OCI-LY7 (cell line): Measurements from ENCODE around the gene CRYBB3. TPM values are rescaled to one million over a fixed set of nuclear protein-coding genes. Genes with fewer than 3 reads are reported as not detected.

Experiments used
- Bru-seq: library from RNA; stranded (reverse); fragments of 400-500 nt; gene quantifications from one replicate; lab custom pipeline; 2021; lab: Mats Ljungman, UMichigan
- BruChase-seq, 2 experiments: library from RNA; stranded (reverse); fragments of 400-500 nt; gene quantifications; one replicate each; lab custom pipeline; 2021; lab: Mats Ljungman, UMichigan
- BruUV-seq: library from RNA; stranded (reverse); fragments of 400-500 nt; replicated peaks from 2 replicates; lab custom pipeline; 2021; lab: Mats Ljungman, UMichigan
- CTCF ChIA-PET: fragments of 300-600 bp; sonication (Branson Sonifier 250); formaldehyde crosslinking; loops from one replicate; lab custom pipeline; 2022; ENCODE audit warnings: antibody characterized with exemption; ENCODE audit not compliant: unreplicated experiment; lab: Charles Lee
- POLR2A ChIA-PET: fragments of 300-600 bp; sonication (Branson Sonifier 250); formaldehyde crosslinking; loops from one replicate; lab custom pipeline; 2022; ENCODE audit warnings: antibody characterized with exemption; lab: Charles Lee
- DNase-seq: peaks from one replicate; pipeline ENCODE4 v3.0.0-alpha.2; 2015; ENCODE audit warnings: low spot score
- H2AFZ ChIP-seq: fragments of 200-600 bp; sonication (generic), shearing (Covaris generic); 2 replicates; pipeline ENCODE4 v1.6.1; 2014; ENCODE audit warnings: mild to moderate bottlenecking, antibody characterized with exemption, low read length, moderate library complexity
- H3K27ac ChIP-seq: fragments of 200-600 bp; sonication (generic); 2 replicates; pipeline ENCODE4 v1.5.1; 2014; ENCODE audit warnings: mixed run types, low read depth, mild to moderate bottlenecking, moderate library complexity, low read length, inconsistent platforms; ENCODE audit not compliant: poor library complexity, severe bottlenecking
- H3K36me3 ChIP-seq: fragments of 200-600 bp; sonication (generic); 2 replicates; pipeline ENCODE4 v1.6.1; 2014; ENCODE audit warnings: mild to moderate bottlenecking, antibody characterized with exemption, low read length, moderate library complexity, mixed read lengths; ENCODE audit not compliant: insufficient read depth
- H3K4me1 ChIP-seq: fragments of 200-600 bp; sonication (generic); 2 replicates; pipeline ENCODE4 v1.5.1; 2014; ENCODE audit warnings: mild to moderate bottlenecking, low read length; ENCODE audit not compliant: insufficient read depth, poor library complexity, severe bottlenecking
- H3K4me2 ChIP-seq: fragments of 200-600 bp; sonication (generic); 2 replicates; pipeline ENCODE4 v1.6.1; 2014; ENCODE audit warnings: mild to moderate bottlenecking, low read length
- H3K4me3 ChIP-seq: fragments of 200-600 bp; sonication (generic); 2 replicates; pipeline ENCODE4 v1.5.1; 2014; ENCODE audit warnings: mild to moderate bottlenecking, low read depth, low read length; ENCODE audit not compliant: poor library complexity, severe bottlenecking
- H3K79me2 ChIP-seq: fragments of 200-600 bp; sonication (generic); 2 replicates; pipeline ENCODE4 v1.6.1; 2016; ENCODE audit warnings: low read depth, mild to moderate bottlenecking, low read length, moderate library complexity, mixed read lengths; ENCODE audit not compliant: insufficient read depth
- H3K9me2 ChIP-seq: fragments of 200-600 bp; sonication (generic); 2 replicates; pipeline ENCODE4 v1.6.1; 2016; ENCODE audit warnings: mild to moderate bottlenecking, low read length, mixed read lengths; ENCODE audit not compliant: insufficient read depth
- H3K9me3 ChIP-seq: fragments of 200-600 bp; sonication (generic); 2 replicates; pipeline ENCODE4 v1.6.1; 2014; ENCODE audit warnings: mild to moderate bottlenecking, mixed run types, low read length, mixed read lengths
- H4K20me1 ChIP-seq: fragments of 200-600 bp; sonication (generic); 2 replicates; pipeline ENCODE4 v1.6.1; 2014; ENCODE audit warnings: mild to moderate bottlenecking, antibody characterized with exemption, low read length, moderate library complexity, mixed read lengths; ENCODE audit not compliant: insufficient read depth
- EZH2phosphoT487 ChIP-seq: fragments of 200-600 bp; sonication (generic); IDR thresholded peaks from 2 replicates; pipeline ENCODE4 v1.6.1; 2018; ENCODE audit warnings: low read depth, borderline replicate concordance, mild to moderate bottlenecking, mixed run types, antibody characterized with exemption, low read length, moderate library complexity, mixed read lengths
- intact Hi-C: fragments of 100-400 bp; cut with micrococcal nuclease; formaldehyde crosslinking; loops from one replicate; pipeline ENCODE4 v1.10.0; 2022; ENCODE audit not compliant: unreplicated experiment
- long read RNA-seq: library from polyadenylated mRNA; stranded (forward); transcript quantifications from one replicate; pipeline ENCODE4 v2.0.0, GENCODE V29; 2022
- total RNA-seq, 2 experiments: library from RNA; depleted of rRNA in 1 of 2; stranded (reverse); fragments of >200 nt in 1 of 2; shearing (Covaris generic) in 1 of 2; gene quantifications; 2 replicates each; pipeline ENCODE4 v1.2.3, GENCODE V29; 2014 to 2022
- TF ChIP-seq, protein P1 (sequence below): fragments of 200-600 bp; sonication (generic); conservative IDR thresholded peaks from 2 replicates; pipeline ENCODE4 v1.5.1; 2014; ENCODE audit warnings: mild to moderate bottlenecking, antibody characterized with exemption, low read length, moderate library complexity, mixed read lengths

The CRYBB3 gene
- total RNA-seq (2014; rRNA removed; shearing (Covaris generic)) (not detected in 2 replicates), total RNA-seq (2022) (not detected in 2 replicates), Bru-seq, nascent RNA (percentile 15 among the genes with signal in this experiment), BruChase-seq, experiment 1, labeled RNA remaining after a 6-hour chase (percentile 11 among the genes with signal in this experiment), BruChase-seq, experiment 2, labeled RNA remaining after a 2-hour chase (not detected)
- long read RNA-seq = 0 reads

DNA sequence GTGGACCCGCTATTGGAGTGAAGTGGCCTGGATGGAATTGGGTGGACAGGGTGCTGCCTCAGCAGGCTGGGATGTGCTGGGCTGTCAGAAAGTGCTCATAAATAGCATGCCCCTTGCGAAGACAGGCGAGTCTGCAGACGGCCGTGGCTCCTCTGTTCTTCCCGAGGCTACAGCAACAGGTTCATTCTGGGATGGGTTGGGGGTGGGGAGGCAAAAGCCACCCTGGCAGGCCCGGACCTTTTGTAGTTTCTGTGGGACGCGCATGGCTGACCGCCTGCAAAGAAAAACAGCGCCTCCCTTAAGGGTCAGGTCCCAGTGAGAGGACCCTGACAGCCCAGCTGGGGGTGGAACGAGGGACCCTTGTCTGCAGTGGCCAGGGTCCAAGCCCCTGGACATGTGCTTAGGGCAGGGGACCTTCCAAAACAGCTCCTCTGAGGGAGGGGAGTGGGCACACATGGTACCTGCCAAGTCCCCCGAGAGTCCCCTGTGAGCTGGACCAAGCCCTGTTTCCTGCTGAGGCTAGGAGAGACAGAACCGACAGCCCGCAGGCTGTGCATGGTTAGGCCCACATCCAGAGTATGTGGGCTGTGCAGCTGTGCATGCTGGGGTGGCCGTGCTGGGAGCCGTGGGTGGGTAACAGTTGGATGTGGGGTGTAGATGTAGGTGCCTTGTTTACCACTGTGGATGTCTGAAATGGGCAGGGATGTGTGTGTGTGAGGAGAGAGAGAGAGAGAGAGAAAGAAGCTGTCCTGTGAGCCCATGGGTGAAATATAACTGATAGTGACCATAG, at the start of gene CRYBB3:
Gene CRYBB3, plus strand, starts transcription at position 128 of the 790 bp plus-strand sequence. CDS start 1,539 bp downstream, outside the sequence.
- no peaks in the 10 kb centered on the region for H3K36me3 ChIP-seq
- no peaks in the 10 kb centered on the region for H3K79me2 ChIP-seq
- CTCF ChIA-PET = no interaction called here
- POLR2A ChIA-PET = no interaction called here
- H3K9me2 ChIP-seq = no peaks in the 10 kb centered on the region
- no peak within 1 kb of the TSS for H3K27ac ChIP-seq
- no peak for TF ChIP-seq EZH2phosphoT487
- TF ChIP-seq, protein P1, sequence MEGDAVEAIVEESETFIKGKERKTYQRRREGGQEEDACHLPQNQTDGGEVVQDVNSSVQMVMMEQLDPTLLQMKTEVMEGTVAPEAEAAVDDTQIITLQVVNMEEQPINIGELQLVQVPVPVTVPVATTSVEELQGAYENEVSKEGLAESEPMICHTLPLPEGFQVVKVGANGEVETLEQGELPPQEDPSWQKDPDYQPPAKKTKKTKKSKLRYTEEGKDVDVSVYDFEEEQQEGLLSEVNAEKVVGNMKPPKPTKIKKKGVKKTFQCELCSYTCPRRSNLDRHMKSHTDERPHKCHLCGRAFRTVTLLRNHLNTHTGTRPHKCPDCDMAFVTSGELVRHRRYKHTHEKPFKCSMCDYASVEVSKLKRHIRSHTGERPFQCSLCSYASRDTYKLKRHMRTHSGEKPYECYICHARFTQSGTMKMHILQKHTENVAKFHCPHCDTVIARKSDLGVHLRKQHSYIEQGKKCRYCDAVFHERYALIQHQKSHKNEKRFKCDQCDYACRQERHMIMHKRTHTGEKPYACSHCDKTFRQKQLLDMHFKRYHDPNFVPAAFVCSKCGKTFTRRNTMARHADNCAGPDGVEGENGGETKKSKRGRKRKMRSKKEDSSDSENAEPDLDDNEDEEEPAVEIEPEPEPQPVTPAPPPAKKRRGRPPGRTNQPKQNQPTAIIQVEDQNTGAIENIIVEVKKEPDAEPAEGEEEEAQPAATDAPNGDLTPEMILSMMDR = no peak
- no peaks in the 10 kb centered on the region for H3K9me3 ChIP-seq
- H4K20me1 ChIP-seq = no peaks in the 10 kb centered on the region
- H3K4me1 ChIP-seq = no peaks in the 10 kb centered on the region
- no peak within 1 kb of the TSS for H2AFZ ChIP-seq
- no peak within 1 kb of the TSS for H3K4me3 ChIP-seq
- no peak for DNase-seq
- H3K4me2 ChIP-seq = no peak within 1 kb of the TSS
- BruUV-seq = no TSS peak
- intact Hi-C loops = no loop called here

GRCh38 chr22:25153961-25154666, 45.5 kb upstream of the CRYBB3 start:
- H3K36me3 ChIP-seq = no peaks in the 10 kb centered on the region
- H2AFZ ChIP-seq = no peak overlapping the region
- DNase-seq = no peak
- no peaks in the 10 kb centered on the region for H3K9me2 ChIP-seq
- intact Hi-C loops = no loop called here
- H3K4me2 ChIP-seq = no peak overlapping the region
- no TSS peak for BruUV-seq
- ChIA-PET POLR2A (no interaction called here), CTCF (no interaction called here)
- H4K20me1 ChIP-seq = no peaks in the 10 kb centered on the region
- H3K4me3 ChIP-seq = no peak overlapping the region
- H3K27ac ChIP-seq = no peak overlapping the region
- no peaks in the 10 kb centered on the region for H3K9me3 ChIP-seq
- no peaks in the 10 kb centered on the region for H3K4me1 ChIP-seq
- no peaks in the 10 kb centered on the region for H3K79me2 ChIP-seq
- no peak for TF ChIP-seq EZH2phosphoT487
- TF ChIP-seq, protein P1 = no peak
